Measurements from ENCODE around the gene KIF5C.
A peak's percentile ranks its signal among the peaks of the same experiment; 100 is the strongest.

KIF5C gene

DNA sequence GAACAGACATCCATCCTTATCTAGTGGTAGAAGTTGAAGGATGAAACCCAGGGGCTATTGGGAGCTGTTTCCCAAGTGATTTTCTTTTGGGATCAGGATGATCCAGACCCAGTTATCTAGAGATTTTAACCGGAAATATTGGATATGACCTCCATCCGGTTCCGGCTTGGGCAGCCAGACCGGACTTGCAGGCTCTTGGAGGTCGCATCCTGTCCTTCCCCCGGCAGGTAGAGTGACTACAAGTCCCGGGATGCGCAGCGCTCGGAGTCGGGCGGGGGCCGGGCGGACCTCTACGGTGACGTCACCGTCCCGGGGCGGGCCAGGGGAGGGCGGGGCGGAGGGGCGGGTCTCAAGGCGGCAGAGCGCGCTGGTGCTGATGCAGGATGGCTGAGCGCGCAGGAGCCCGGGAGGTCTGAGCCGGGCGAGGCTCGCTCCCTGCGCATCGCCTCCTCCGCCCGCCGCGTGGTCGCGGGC is at the start of gene KIF5C (continued):
- TF ChIP-seq, protein P1, sequence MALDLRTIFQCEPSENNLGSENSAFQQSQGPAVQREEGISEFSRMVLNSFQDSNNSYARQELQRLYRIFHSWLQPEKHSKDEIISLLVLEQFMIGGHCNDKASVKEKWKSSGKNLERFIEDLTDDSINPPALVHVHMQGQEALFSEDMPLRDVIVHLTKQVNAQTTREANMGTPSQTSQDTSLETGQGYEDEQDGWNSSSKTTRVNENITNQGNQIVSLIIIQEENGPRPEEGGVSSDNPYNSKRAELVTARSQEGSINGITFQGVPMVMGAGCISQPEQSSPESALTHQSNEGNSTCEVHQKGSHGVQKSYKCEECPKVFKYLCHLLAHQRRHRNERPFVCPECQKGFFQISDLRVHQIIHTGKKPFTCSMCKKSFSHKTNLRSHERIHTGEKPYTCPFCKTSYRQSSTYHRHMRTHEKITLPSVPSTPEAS (tag by site-specific recombination; IDR thresholded peaks at IDR 0.05): no peak
- TF ChIP-seq KLF1 (tag by site-specific recombination; IDR thresholded peaks at IDR 0.05): peak; percentile 27; the same call in 1 of the 2 replicates
- no peak for TF ChIP-seq ZNF791 (tag by site-specific recombination; IDR thresholded peaks at IDR 0.05)
- TF ChIP-seq ZNF140 (tag by site-specific recombination; IDR thresholded peaks at IDR 0.05): no peak
- TF ChIP-seq ZNF311 (tag by site-specific recombination; IDR thresholded peaks at IDR 0.05; ENCODE audit: borderline replicate concordance): no peak
- TF ChIP-seq ZNF707 (tag by site-specific recombination; IDR thresholded peaks at IDR 0.05): no peak
- TF ChIP-seq GLI4 (tag by site-specific recombination; IDR thresholded peaks at IDR 0.05): no peak
- TF ChIP-seq, protein P2, sequence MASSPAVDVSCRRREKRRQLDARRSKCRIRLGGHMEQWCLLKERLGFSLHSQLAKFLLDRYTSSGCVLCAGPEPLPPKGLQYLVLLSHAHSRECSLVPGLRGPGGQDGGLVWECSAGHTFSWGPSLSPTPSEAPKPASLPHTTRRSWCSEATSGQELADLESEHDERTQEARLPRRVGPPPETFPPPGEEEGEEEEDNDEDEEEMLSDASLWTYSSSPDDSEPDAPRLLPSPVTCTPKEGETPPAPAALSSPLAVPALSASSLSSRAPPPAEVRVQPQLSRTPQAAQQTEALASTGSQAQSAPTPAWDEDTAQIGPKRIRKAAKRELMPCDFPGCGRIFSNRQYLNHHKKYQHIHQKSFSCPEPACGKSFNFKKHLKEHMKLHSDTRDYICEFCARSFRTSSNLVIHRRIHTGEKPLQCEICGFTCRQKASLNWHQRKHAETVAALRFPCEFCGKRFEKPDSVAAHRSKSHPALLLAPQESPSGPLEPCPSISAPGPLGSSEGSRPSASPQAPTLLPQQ (tag by site-specific recombination; IDR thresholded peaks at IDR 0.05): no peak
- TF ChIP-seq, protein P3, sequence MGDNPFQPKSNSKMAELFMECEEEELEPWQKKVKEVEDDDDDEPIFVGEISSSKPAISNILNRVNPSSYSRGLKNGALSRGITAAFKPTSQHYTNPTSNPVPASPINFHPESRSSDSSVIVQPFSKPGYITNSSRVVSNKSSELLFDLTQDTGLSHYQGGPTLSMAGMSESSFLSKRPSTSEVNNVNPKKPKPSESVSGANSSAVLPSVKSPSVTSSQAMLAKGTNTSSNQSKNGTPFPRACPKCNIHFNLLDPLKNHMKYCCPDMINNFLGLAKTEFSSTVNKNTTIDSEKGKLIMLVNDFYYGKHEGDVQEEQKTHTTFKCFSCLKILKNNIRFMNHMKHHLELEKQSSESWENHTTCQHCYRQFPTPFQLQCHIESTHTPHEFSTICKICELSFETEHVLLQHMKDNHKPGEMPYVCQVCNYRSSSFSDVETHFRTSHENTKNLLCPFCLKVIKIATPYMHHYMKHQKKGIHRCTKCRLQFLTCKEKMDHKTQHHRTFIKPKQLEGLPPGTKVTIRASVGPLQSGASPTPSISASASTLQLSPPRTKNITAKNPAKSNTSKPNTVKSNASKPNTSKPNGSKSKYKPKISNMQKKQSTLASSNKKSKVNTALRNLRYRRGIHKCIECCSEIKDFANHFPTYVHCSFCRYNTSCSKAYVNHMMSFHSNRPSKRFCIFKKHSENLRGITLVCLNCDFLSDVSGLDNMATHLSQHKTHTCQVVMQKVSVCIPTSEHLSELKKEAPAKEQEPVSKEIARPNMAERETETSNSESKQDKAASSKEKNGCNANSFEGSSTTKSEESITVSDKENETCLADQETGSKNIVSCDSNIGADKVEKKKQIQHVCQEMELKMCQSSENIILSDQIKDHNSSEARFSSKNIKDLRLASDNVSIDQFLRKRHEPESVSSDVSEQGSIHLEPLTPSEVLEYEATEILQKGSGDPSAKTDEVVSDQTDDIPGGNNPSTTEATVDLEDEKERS (tag by site-specific recombination; IDR thresholded peaks at IDR 0.05): no peak
- no peak for TF ChIP-seq GLI2 (tag by site-specific recombination; IDR thresholded peaks at IDR 0.05; ENCODE audit: borderline replicate concordance, low read depth)

DNA sequence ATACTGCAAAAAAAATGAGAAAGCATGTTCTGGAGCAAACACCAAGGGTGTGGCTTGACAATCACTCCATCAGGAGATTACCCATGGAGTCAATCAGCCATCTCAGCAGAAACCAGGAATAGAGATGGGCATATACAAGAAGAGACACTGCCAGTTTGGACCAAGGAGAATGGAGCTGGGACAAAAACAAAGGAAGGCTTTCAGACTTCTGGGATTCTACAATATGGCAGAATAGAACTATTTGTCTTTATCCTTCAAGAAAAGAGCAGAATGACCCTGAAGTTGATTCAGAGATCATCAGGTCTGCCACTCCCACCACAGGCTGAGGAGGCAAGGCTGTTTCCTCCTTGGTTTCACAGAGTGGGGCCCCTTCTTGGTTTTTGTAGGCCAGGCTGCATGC is 48.2 kb upstream of the KIF5C start:
- ChIA-PET CTCF (no interaction called here), POLR2A (no interaction called here)
- no peak overlapping the region for H3K27ac ChIP-seq (ENCODE audit: extremely low read depth, low read depth, low read length)
- no peaks in the 10 kb centered on the region for H3K36me3 ChIP-seq (ENCODE audit: control insufficient read depth in 2 of 2, insufficient read depth in 1 of 2, low read length in 2 of 2)
- no peak overlapping the region for H3K4me3 ChIP-seq (ENCODE audit: low read depth, low read length)
- no peaks in the 10 kb centered on the region for H3K9me3 ChIP-seq (ENCODE audit: control insufficient read depth, insufficient read depth, low read depth, low read length)
- no peaks in the 10 kb centered on the region for H3K4me1 ChIP-seq (ENCODE audit: control insufficient read depth, insufficient read depth, low read length)
- TF ChIP-seq ZNF24 (tag by site-specific recombination; IDR thresholded peaks at IDR 0.05): no peak
- TF ChIP-seq OSR2 (tag by site-specific recombination; IDR thresholded peaks at IDR 0.05): no peak
- no peak for TF ChIP-seq RBAK (tag by site-specific recombination; IDR thresholded peaks at IDR 0.05)
- TF ChIP-seq KLF1 (tag by site-specific recombination; IDR thresholded peaks at IDR 0.05): no peak
- TF ChIP-seq, protein P4, sequence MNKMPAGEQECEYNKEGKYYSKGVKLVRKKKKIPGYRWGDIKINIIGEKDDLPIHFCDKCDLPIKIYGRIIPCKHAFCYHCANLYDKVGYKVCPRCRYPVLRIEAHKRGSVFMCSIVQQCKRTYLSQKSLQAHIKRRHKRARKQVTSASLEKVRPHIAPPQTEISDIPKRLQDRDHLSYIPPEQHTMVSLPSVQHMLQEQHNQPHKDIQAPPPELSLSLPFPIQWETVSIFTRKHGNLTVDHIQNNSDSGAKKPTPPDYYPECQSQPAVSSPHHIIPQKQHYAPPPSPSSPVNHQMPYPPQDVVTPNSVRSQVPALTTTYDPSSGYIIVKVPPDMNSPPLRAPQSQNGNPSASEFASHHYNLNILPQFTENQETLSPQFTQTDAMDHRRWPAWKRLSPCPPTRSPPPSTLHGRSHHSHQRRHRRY (tag by site-specific recombination; IDR thresholded peaks at IDR 0.05): no peak
- TF ChIP-seq ZNF16 (tag by site-specific recombination; IDR thresholded peaks at IDR 0.05; ENCODE audit: low read depth): no peak
- no peak for TF ChIP-seq ZNF248 (tag by site-specific recombination; IDR thresholded peaks at IDR 0.05)
- no peak for TF ChIP-seq SP3 (tag by site-specific recombination; IDR thresholded peaks at IDR 0.05)
- TF ChIP-seq, protein P5, sequence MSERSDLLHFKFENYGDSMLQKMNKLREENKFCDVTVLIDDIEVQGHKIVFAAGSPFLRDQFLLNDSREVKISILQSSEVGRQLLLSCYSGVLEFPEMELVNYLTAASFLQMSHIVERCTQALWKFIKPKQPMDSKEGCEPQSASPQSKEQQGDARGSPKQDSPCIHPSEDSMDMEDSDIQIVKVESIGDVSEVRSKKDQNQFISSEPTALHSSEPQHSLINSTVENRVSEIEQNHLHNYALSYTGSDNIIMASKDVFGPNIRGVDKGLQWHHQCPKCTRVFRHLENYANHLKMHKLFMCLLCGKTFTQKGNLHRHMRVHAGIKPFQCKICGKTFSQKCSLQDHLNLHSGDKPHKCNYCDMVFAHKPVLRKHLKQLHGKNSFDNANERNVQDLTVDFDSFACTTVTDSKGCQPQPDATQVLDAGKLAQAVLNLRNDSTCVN (tag by site-specific recombination; optimal IDR thresholded peaks at IDR 0.05): no peak
- TF ChIP-seq, protein P6, sequence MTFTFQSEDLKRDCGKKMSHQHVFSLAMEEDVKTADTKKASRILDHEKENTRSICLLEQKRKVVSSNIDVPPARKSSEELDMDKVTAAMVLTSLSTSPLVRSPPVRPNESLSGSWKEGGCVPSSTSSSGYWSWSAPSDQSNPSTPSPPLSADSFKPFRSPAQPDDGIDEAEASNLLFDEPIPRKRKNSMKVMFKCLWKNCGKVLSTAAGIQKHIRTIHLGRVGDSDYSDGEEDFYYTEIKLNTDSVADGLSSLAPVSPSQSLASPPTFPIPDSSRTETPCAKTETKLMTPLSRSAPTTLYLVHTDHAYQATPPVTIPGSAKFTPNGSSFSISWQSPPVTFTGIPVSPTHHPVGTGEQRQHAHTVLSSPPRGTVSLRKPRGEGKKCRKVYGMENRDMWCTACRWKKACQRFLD (tag by site-specific recombination; IDR thresholded peaks at IDR 0.05): no peak
- no peak for TF ChIP-seq TRIM28 (IDR thresholded peaks at IDR 0.05; ENCODE audit: borderline replicate concordance, low read length)
- no peak for TF ChIP-seq ZNF138 (tag by site-specific recombination; IDR thresholded peaks at IDR 0.05; ENCODE audit: borderline replicate concordance)
- TF ChIP-seq ZNF623 (tag by site-specific recombination; IDR thresholded peaks at IDR 0.05): no peak
- TF ChIP-seq, protein P7, sequence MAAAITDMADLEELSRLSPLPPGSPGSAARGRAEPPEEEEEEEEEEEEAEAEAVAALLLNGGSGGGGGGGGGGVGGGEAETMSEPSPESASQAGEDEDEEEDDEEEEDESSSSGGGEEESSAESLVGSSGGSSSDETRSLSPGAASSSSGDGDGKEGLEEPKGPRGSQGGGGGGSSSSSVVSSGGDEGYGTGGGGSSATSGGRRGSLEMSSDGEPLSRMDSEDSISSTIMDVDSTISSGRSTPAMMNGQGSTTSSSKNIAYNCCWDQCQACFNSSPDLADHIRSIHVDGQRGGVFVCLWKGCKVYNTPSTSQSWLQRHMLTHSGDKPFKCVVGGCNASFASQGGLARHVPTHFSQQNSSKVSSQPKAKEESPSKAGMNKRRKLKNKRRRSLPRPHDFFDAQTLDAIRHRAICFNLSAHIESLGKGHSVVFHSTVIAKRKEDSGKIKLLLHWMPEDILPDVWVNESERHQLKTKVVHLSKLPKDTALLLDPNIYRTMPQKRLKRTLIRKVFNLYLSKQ (tag by site-specific recombination; IDR thresholded peaks at IDR 0.05; ENCODE audit: borderline replicate concordance): no peak
- TF ChIP-seq BCL11B (tag by site-specific recombination; IDR thresholded peaks at IDR 0.05; ENCODE audit: low read depth): no peak
- TF ChIP-seq, protein P8, sequence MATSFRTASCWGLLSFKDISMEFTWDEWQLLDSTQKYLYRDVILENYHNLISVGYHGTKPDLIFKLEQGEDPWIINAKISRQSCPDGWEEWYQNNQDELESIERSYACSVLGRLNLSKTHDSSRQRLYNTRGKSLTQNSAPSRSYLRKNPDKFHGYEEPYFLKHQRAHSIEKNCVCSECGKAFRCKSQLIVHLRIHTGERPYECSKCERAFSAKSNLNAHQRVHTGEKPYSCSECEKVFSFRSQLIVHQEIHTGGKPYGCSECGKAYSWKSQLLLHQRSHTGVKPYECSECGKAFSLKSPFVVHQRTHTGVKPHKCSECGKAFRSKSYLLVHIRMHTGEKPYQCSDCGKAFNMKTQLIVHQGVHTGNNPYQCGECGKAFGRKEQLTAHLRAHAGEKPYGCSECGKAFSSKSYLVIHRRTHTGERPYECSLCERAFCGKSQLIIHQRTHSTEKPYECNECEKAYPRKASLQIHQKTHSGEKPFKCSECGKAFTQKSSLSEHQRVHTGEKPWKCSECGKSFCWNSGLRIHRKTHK (tag by site-specific recombination; IDR thresholded peaks at IDR 0.05): no peak
